NB4 (cell line): ENCODE results near the gene SSH2.

Experiments
- CTCF ChIP-seq: IDR thresholded peaks from one replicate; pipeline ENCODE4 v1.5.1; 2012; ENCODE audit warnings: low read depth, low read length
- MAX ChIP-seq: IDR thresholded peaks from 2 replicates; pipeline ENCODE4 v1.6.1; 2011; ENCODE audit warnings: low read depth, low read length
- MYC ChIP-seq: IDR thresholded peaks from 2 replicates; pipeline ENCODE4 v1.6.1; 2011; ENCODE audit warnings: low read depth, low read length
- POLR2A ChIP-seq: IDR thresholded peaks from 2 replicates; pipeline ENCODE4 v1.6.1; 2011; ENCODE audit warnings: mild to moderate bottlenecking; ENCODE audit not compliant: insufficient read length; ENCODE audit errors: extremely low read depth

DNA sequence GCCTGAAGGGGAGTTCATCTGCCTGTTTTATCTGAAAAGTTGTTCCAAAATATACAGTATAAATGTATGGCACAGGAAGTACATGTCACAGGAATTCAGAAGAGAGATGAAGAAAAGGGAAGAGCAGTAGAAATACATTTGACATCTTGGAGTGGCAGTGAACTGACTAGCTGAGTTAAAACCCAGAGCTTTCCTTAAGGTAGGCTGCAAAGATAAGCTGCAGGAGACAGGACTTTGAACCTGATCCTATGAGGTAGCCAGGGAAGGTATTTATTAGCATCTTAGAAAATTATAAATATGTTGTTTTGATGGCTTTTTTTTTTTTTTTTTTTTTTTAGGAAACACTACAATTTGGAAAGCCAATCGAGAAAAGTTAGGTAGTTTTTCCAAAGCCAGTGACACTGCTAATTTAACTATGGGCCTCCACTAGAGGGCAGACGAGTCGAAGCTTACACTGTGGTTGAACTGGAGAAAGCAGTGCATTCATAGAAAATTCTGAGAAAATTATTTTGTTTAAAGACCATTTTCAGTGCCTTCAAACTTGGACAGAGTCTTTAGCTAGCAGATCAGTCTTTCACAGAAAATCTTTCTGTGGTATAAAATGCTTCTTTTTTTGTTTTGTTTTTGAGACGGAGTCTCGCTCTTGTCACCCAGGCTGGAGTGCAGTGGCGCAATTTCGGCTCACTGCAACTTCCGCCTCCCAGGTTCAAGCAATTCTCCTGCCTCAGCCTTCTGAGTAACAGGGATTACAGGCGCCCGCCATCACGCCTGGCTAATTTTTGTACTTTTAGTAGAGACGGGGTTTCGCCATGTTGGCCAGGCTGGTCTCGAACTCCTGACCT, 122.3 kb downstream of the SSH2 start:
- peak; percentile 77 for TF ChIP-seq CTCF
- no peak for TF ChIP-seq POLR2A
- TF ChIP-seq MAX, result no peak
- 0 out of 2 replicates have a peak, but pooled peaks have one; percentile 34 for TF ChIP-seq MYC
